GM19238 (cell line): ENCODE data around the gene KIAA1549.
A peak's percentile ranks its signal among the peaks of the same experiment; 100 is the strongest.
"Not testable (repeated sequence)": the region's sequence is repeated elsewhere in the genome, so short reads cannot be mapped to it uniquely, and the experiment has no call there.

Source experiments
- DNase-seq: peaks from one replicate; pipeline ENCODE4 v3.0.0; 2011; ENCODE audit warnings: low spot score; ENCODE audit not compliant: insufficient read length

KIAA1549 gene

GRCh38 chr7:138981332-138982203, at the start of gene KIAA1549:
TSS of gene KIAA1549 (minus strand) at chr7:138981389. CDS start at chr7:138981269, 120 bp downstream.
- DNase-seq, result peak; percentile 78

GRCh38 chr7:139029353-139029752, 48.2 kb upstream of the KIAA1549 start:
- no peak for DNase-seq

- DNase-seq, result no peak
Observed at GRCh38 chr7:139026551-139026950, 45.4 kb upstream of the KIAA1549 start.

DNA sequence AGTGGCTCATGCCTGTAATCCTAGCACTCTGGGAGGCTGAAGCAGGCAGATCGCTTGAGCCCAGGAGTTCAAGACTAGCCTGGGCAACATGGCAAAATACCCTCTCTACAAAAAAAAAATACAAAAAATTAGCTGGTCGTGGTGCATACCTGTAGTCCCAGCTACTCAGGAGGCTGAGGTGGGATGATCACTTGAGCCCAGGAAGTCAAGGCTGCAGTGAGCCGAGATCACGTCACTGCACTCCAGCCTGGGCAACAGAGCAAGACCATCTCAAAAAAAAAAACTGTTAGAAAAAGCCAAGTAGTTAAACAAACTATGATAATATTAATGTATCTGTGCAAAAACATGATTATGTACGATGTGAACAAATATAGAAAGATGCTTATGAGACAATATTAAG, 44.7 kb upstream of the KIAA1549 start:
- not testable (repeated sequence) for DNase-seq

DNA sequence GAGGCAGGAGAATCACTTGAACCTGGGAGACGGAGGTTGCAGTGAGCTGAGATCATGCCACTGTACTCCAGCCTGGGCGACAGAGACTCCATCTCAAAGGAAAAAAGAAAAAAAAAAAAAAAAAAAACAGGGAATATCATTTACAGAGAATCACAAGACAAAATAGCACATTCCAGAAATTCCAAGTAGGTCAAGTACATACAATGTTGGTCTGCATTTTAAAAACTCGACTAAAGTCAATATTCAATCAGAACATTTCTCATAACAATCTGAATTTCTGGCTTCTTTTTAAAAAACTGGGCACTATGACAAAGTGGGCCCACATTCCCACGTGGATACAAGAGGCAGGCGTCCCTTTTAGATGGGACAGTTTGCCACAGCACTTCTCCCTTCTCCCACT, 41.9 kb upstream of the KIAA1549 start:
- DNase-seq, result no peak

GRCh38 chr7:139022286-139022685, 41.1 kb upstream of the KIAA1549 start:
- no peak for DNase-seq

GRCh38 chr7:139018910-139019309, 37.7 kb upstream of the KIAA1549 start:
- no peak for DNase-seq

- DNase-seq, result peak; percentile 49
Observed at GRCh38 chr7:139016931-139017511, 35.8 kb upstream of the KIAA1549 start.

GRCh38 chr7:139011373-139011772, 30.2 kb upstream of the KIAA1549 start:
- no peak for DNase-seq

- DNase-seq, result no peak
Observed at GRCh38 chr7:139004321-139005090, 23.3 kb upstream of the KIAA1549 start.

- no peak for DNase-seq
Observed at GRCh38 chr7:138999414-138999813, 18.2 kb upstream of the KIAA1549 start.

GRCh38 chr7:138992052-138992531, 10.9 kb upstream of the KIAA1549 start:
- no peak for DNase-seq

- no peak for DNase-seq
Observed at GRCh38 chr7:138987686-138988085, 6.5 kb upstream of the KIAA1549 start.

DNA sequence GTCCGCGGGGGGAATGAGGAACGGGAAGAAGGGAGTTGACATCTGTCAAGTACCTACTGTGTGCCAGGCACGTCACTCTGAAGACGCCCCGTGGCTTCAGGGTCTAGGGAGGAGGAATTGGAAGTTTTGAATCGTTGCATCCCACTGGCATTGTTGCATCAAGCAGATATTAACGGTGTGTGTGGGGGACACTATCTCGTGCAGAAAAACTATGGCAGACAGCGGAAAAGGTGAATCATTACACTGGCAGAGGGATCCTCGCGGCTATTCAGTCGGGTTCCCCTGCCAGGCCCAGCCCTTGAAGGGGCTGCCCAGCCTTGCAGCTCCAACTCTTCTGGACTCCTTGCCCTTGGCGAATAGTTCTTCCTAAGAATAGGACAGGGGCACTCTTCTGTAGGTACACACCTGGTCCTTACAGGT, 1.0 kb upstream of the KIAA1549 start:
- no peak for DNase-seq

DNA sequence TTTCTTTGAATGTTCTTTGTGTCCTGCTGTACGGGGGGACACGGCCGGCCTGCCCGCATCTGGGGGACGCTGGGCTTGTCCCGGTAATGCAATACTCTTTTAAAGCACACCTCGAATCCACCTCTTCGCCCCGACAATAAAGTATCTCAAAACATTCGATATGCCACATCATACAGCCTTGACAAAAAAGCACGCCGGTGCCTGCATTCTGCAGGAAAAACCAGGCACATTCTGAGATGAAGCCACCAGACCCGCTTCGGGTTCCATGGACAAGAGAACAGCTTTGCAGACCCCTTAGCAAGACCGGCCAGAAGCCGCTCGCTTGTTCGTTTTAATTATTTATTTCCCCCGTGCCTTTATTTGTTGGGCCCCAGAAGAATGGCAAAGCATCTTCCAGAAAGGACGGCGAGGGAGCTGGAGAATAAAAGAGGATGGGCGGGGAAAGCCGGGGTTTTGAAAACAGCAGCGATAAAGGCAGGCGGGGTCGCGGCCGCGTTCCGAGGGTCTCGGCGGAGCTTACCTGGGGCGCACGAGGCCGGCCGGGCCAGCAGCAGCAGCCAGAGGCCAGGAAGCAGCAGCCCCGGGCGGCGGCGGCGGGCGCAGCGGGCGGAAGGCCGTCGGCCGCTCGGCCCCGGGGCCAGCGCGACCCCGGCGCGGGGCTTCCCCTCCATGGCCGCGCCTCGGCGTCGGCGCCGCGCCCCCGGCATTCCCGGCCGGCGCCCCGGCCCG, 462 bp downstream of the KIAA1549 start:
- DNase-seq, result no peak

DNA sequence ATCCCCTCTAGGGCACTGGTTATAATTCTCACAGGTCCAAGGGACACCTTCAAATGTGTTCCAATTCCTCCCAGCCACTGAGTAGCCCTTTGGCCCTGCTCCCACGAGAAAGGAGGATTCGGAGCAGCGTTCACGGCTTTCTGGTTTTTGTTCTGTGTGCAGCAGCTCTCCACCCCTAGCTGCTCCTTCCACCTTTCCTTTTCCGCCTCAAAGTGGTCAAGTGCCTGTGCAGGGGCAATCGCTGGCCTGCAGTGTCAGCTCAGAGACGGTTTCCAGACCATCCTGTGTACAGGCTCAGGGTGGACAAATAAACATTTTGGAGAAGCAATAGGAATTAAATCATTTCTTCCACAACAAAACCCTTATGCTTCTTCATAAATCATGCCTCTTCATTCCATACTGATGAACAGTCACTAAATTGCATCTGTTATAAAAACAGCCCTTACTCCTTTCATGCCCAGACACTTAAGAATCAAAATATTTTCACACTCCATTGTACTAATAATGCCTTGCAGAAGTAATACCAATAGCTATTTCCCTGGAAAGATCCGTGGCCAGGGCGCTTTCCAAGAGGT, 1.1 kb downstream of the KIAA1549 start:
- no peak for DNase-seq

DNA sequence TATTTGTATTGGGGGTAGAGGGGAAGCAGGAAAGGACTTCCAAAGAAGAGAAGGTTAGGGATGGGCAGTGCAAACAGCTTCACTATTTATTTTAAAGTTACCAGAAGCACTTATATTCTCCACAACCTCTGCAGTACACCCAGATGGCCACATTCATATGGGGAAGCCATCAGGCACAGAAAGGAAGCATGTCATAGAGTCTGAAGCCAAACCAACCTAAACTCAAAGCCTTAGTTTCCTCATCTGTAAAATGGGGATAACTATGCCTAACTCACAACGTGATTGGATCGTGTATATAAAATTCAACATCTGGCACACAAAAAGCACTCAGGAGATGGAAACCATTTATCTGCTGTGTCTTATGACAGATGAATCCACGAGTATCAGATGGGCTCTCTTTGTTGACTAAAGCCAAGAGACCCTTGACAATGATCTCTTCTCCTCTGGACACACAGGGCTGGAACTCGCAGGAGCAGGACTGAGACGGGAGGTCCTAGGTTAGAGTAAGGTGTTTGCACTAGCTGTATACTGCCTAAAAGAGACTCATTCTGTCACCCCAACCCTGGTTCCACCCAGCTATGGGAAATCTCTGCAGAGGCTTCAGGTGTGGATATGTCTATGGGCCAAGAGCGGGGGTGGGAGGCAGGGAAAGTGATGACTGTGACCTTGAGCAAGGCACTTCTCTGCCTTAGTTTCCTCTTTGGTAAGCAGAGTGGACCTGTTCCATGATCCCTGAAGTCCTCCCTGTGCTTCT, 1.8 kb downstream of the KIAA1549 start:
- DNase-seq, result no peak

DNA sequence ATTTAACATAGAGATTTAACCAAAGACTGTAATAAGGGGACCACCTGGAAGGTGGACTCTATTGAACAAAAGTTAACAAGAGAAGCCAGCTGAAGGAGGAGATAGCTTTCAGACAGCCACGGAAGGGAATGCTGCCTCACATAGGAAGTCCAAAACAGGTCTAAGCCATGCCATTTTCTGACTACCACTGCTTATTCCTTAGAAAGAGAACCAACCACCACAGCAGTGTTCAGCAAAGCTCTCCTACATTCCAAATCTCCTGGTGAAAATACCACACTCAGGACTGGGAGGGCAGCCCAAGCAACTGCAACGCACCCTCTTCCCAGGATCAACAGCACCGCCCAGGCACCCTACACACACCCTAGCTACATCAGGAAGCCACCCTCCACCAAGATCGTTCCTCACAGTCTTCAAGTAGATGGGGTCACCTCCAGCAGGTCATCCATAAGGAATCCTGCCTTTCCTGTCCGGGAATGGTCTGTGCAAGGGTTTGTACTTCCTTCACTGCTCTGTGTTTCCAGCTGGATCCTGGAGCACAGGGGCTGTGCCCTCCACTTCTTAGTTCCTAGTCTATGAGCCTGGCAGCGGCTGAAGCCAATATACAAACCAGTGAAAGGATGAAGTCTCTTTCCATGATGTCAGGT, 2.5 kb downstream of the KIAA1549 start:
- no peak for DNase-seq

DNA sequence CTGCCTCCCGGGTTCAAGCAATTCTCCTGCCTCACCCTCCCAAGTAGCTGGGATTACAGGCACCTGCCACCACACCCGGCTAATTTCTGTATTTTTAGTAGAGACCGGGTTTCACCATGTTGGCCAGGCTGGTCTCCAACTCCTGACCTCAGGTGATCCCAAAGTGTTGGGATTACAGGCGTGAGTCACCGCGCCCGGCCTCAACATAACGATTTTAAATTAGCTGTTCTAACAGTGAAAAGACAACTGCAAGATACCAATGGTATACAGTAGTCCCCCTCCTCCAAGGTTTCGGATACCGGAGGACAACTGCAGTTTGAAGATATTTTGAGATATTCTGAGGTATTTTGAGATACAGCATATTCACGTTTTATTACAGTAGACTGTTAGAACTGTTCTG, 5.0 kb downstream of the KIAA1549 start:
- not testable (repeated sequence) for DNase-seq
